ENCODE measurements around the gene NDC1.
"Not testable (repeated sequence)": the region's sequence is repeated elsewhere in the genome, so short reads cannot be mapped to it uniquely, and the experiment has no call there.

Gene NDC1

GRCh38 chr1:53837924-53838653, at the start of gene NDC1:
Gene NDC1, minus strand, starts transcription at chr1:53838296. Its CDS starts 35 bp downstream, at chr1:53838261.
- DNase-seq (ENCODE audit: low read depth in 2 of 2): peak; percentile 88 to 89

GRCh38 chr1:53883600-53883999, 45.5 kb upstream of the NDC1 start:
- DNase-seq (ENCODE audit: low read depth in 2 of 2): not testable (repeated sequence)

- DNase-seq (ENCODE audit: low read depth in 2 of 2): not testable (repeated sequence)
Measured at GRCh38 chr1:53881853-53882252, 43.8 kb upstream of the NDC1 start.

- DNase-seq (ENCODE audit: low read depth in 2 of 2): peak; percentile 20 to 37
Measured at GRCh38 chr1:53878492-53879105, 40.5 kb upstream of the NDC1 start.

- DNase-seq (ENCODE audit: low read depth in 2 of 2): not testable (repeated sequence)
Measured at GRCh38 chr1:53875150-53875549, 37.1 kb upstream of the NDC1 start.

GRCh38 chr1:53871773-53872484, 33.8 kb upstream of the NDC1 start:
- no peak for DNase-seq (ENCODE audit: low read depth in 2 of 2)

- no peak for DNase-seq (ENCODE audit: low read depth in 2 of 2)
Measured at GRCh38 chr1:53871221-53871620, 33.1 kb upstream of the NDC1 start.

GRCh38 chr1:53869454-53870117, 31.5 kb upstream of the NDC1 start:
- DNase-seq (ENCODE audit: low read depth in 2 of 2): no peak

GRCh38 chr1:53868565-53868964, 30.5 kb upstream of the NDC1 start:
- DNase-seq (ENCODE audit: low read depth in 2 of 2): no peak

- no peak for DNase-seq (ENCODE audit: low read depth in 2 of 2)
Measured at GRCh38 chr1:53862507-53862906, 24.4 kb upstream of the NDC1 start.

GRCh38 chr1:53860967-53861411, 22.9 kb upstream of the NDC1 start:
- DNase-seq (ENCODE audit: low read depth in 2 of 2): peak; percentile 24 to 29

- no peak for DNase-seq (ENCODE audit: low read depth in 2 of 2)
Measured at GRCh38 chr1:53851571-53852285, 13.6 kb upstream of the NDC1 start.

- no peak for DNase-seq (ENCODE audit: low read depth in 2 of 2)
Measured at GRCh38 chr1:53850082-53850673, 12.1 kb upstream of the NDC1 start.

GRCh38 chr1:53847980-53848379, 9.9 kb upstream of the NDC1 start:
- DNase-seq (ENCODE audit: low read depth in 2 of 2): no peak

GRCh38 chr1:53842347-53842746, 4.3 kb upstream of the NDC1 start:
- DNase-seq (ENCODE audit: low read depth in 2 of 2): no peak

GRCh38 chr1:53838654-53838974, 518 bp upstream of the NDC1 start:
- DNase-seq (ENCODE audit: low read depth in 2 of 2): no peak

GRCh38 chr1:53837646-53837923, 511 bp downstream of the NDC1 start:
- no peak for DNase-seq (ENCODE audit: low read depth in 2 of 2)

GRCh38 chr1:53835491-53835890, 2.6 kb downstream of the NDC1 start:
- DNase-seq (ENCODE audit: low read depth in 2 of 2): no peak

- no peak for DNase-seq (ENCODE audit: low read depth in 2 of 2)
Measured at GRCh38 chr1:53834776-53835175, 3.3 kb downstream of the NDC1 start.

GRCh38 chr1:53833393-53833792, 4.7 kb downstream of the NDC1 start:
- DNase-seq (ENCODE audit: low read depth in 2 of 2): no peak

GRCh38 chr1:53826367-53826766, 11.7 kb downstream of the NDC1 start:
- no peak for DNase-seq (ENCODE audit: low read depth in 2 of 2)

GRCh38 chr1:53825306-53825705, 12.8 kb downstream of the NDC1 start:
- DNase-seq (ENCODE audit: low read depth in 2 of 2): no peak

All from fibroblast of skin of left quadriceps (primary cell).